ENCODE data around the gene ADAM21.
"Not testable (repeated sequence)": the region's sequence is repeated elsewhere in the genome, so short reads cannot be mapped to it uniquely, and the experiment has no call there.

ADAM21 gene

DNA sequence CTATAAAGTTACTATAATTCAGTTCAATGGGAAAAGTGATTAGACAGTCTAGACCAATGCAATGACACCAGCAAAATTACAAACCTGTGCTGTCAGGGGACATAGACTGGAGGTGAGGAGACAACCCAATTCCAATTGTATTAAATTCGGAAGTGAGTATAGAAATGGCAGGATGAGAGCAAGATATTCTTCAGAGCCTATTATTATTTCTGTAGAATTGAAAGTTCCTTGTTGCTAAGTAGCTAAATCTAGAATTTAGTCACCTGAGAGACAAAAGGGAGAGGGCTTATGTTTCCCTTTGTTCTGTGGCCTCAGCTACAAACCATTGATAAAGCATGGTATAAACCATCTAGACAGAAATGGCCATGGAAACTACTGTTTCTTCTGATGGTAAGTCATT is at the start of gene ADAM21:
Gene ADAM21 (plus strand): TSS at position 301 of the 400 bp plus-strand sequence. CDS start 5,326 bp downstream, outside the sequence.
- no peak for ATAC-seq

GRCh38 chr14:70403335-70403734 is 48.6 kb upstream of the ADAM21 start:
- not testable (repeated sequence) for ATAC-seq

GRCh38 chr14:70406216-70406615 is 45.8 kb upstream of the ADAM21 start:
- not testable (repeated sequence) for ATAC-seq

DNA sequence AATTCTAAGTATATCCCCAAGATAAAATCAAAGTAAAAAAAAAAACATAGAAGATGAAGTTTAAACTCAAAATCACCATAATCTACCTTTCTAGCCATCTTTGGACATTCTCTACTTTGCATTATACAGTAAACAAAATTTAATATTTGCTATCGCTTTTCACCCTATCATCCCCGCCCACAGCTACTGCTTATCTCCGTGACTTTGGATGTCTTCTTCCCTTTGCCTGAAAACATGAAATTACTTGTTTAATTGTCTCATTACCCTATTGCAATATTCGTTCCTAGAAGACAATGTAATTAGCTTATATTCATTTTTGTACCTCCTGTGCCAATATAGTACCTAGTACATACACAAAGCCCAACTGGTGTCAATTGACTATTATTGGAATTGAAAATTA is 44.4 kb upstream of the ADAM21 start:
- no peak for ATAC-seq

GRCh38 chr14:70415788-70416187 is 36.2 kb upstream of the ADAM21 start:
- ATAC-seq = no peak

DNA sequence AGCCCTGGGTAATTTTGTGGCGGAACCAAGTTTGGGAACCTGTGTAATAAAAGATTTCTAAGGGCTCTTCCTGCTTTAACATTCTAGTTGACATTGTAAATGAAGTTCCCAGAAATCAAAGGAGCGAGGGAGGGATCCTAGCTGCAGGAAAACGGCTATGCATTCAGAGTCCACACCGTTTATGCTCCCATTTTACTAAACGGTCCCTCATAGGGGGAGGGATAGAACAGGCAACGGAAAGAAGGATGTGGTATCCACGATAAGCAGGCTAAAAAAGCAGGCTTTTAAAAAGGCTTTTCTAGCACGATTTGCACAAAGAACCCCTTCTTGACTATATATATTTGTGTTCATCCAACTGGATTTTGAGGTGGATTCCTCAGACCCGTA is 35.6 kb upstream of the ADAM21 start:
- no peak for ATAC-seq

DNA sequence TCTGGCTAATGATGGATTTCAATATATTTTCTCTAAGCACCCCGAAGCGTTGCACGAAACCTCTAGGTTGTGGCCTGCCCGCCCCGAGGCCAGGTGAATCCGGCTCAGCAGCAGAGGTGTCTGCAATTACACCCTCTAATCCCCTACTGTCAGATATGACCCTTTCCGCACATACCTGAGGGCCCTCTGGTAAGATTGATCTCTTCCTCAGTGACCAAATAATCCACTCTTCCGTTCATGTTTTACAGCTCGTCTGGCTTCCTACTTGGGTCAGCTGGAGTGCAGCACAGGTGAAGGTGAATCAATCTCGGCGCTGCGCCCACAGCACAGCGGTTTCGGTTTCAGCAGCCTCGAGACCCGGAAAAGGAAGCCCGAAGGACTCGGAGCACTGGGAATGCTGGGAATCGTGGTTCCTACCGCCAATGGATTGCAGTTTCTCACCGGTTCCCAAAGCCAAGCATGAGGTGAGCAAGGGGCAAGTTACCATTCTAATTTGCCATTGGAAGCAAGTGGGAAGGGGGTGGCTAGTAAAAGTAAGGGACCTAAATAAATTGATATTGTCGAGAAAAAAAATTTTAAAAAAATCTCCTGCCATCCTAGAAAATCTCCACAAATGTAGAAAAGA is 35.1 kb upstream of the ADAM21 start, which contains the start of gene SYNJ2BP:
Gene SYNJ2BP (minus strand): TSS at position 366 of the 625 bp plus-strand sequence. CDS start 127 bp downstream, at position 239.
- peak; percentile 78 to 81 for ATAC-seq

GRCh38 chr14:70419270-70419931 is 32.6 kb upstream of the ADAM21 start:
- not testable (repeated sequence) for ATAC-seq

GRCh38 chr14:70422538-70422937 is 29.4 kb upstream of the ADAM21 start:
- no peak for ATAC-seq

- ATAC-seq = no peak
Observed at GRCh38 chr14:70425354-70425753, 26.6 kb upstream of the ADAM21 start.

DNA sequence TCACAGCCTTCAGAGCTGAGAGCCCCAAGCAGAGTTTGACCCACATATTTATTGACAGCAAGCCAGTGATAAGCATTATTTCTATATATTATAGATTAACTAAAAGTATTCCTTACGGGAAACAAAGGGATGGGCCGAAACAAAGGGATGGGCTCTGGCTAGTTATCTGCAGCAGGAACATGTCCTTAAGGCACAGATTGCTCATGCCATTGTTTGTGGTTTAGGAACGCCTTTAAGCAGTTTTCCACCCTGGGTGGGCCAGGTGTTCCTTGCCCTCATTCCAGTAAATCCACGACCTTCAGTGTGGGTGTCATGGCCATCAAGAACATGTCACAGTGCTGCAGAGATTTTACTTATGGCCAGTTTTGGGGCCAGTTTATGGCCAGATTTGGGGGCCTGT is 25.4 kb upstream of the ADAM21 start:
- not testable (repeated sequence) for ATAC-seq

GRCh38 chr14:70436867-70437266 is 15.1 kb upstream of the ADAM21 start:
- ATAC-seq = no peak

DNA sequence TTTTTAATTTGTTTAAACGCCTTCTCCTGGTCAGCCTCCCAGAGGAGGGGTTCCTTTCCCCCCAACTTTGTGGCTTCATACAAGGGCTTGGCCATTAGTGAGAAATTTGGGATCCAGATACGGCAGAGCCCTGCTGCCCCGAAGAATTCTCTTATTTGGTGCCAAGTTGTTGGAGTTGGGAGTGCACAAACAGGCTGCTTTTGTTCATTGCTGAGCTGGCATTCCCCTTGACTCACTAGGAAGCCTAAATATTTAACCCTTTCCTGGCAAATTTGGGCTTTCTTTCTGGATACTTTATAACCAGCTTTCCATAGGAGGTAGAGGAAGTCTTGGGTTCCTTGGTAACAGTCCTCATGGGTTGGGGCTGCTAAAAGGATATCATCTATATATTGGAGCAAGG is 10.3 kb upstream of the ADAM21 start:
- ATAC-seq = no peak

DNA sequence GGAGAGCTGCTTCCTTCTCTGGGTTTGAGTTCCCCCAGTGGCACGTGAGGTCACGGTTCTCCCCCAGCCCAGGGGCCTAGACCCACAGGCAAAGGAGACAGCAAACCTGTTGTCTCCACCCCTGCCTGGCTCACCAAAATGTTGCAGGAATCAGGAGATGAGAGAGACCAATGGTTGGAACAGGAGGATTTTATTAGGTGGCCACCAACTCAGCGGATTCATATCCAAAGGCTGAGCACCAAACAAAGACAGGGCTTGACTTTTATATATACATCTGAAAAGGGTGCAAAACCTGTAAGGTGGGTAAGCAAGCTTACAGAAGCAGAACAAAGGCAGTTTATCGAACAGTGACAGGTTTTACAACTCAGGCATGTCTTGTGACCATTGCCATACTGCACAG is 9.2 kb upstream of the ADAM21 start:
- ATAC-seq = no peak

GRCh38 chr14:70448633-70449340 is 3.2 kb upstream of the ADAM21 start:
- no peak for ATAC-seq

GRCh38 chr14:70454731-70455130 is 2.8 kb downstream of the ADAM21 start:
- ATAC-seq = no peak

- ATAC-seq = no peak
Observed at GRCh38 chr14:70468731-70469130, 16.8 kb downstream of the ADAM21 start.

- ATAC-seq = not testable (repeated sequence)
Observed at GRCh38 chr14:70470863-70471563, 19.0 kb downstream of the ADAM21 start.

GRCh38 chr14:70472253-70473159 is 20.5 kb downstream of the ADAM21 start:
- peak in 1 of 2 donors; percentile 17 for ATAC-seq

DNA sequence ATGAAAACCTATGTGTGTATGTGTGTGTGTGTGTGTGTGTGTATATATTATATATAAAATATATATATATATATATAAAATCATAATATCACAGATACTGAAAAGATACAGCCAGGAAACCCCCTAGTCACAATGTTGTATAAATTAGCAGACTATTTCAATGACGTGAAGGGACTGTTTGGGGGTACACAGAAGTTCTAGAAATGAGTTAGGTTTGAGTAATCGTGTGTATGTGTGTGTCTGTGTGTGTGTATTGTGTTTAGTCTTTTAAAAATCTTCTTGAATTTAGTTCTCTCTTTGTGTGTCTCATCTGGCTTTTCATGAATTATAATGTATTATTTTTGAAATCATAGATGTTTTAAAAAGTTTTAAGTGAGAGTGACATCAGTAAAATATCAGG is 21.9 kb downstream of the ADAM21 start:
- ATAC-seq = peak in 1 of 2 donors; percentile 17

DNA sequence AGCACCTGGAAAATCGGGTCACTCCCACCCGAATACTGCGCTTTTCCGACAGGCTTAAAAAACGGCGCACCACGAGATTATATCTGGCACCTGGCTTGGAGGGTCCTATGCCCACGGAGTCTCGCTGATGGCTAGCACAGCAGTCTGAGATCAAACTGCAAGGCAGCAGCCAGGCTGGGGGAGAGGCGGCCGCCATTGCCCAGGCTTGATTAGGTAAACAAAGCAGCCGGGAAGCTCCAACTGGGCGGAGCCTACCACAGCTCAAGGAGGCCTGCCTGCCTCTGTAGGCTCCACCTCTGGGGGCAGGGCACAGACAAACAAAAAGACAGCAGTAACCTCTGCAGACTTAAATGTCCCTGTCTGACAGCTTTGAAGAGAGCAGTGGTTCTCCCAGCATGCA is 23.5 kb downstream of the ADAM21 start:
- not testable (repeated sequence) for ATAC-seq

Data from activated CD4-positive, CD25-positive, alpha-beta regulatory T cell treated with anti-CD3 and anti-CD28 coated beads, Interleukin-2, amount 50 U/mL, for 24 hours (primary cell).